ENCODE data around the gene ZNF227. TPM values are rescaled to one million over a fixed set of nuclear protein-coding genes. Genes with fewer than 3 reads are reported as not detected.
"Not testable (repeated sequence)": the region's sequence is repeated elsewhere in the genome, so short reads cannot be mapped to it uniquely, and the experiment has no call there.

Gene ZNF227
- total RNA-seq, 1 donor from 2014 or later = 2.9 TPM

DNA sequence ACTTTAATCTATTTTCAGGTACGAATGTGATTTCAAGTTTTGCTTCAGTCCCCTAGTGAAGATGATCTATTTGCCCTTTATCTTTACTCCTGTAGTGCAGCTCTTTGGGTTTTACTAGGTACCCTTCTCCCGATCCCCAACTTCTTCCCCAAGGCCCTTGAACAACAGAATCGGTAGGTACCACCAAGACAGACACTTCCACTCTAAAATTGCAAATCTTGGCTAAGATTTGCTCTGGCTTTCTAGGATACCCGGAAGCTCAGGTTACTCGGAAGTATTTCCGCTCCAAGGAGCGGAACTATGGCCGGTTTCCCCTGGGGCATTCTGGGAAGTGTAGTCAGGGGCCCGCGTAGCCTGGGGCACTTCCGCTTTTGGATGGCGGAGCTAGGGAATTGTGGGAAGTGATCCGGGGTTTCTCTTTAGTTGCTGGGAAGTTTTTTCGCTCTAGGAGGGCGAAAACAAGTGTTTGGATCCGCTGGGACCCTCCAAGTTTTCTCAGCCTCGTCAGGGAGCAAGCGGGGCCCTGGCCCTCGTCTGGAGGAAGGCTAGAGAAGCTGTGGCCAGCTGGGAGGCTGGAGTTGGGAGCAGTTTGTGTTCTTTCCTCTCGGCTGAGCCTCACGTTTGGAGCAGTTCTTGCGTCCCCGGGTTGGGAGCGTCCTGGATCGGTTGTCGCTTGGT is 5.1 kb upstream of the ZNF227 start:
- TF ChIP-seq, protein P1, sequence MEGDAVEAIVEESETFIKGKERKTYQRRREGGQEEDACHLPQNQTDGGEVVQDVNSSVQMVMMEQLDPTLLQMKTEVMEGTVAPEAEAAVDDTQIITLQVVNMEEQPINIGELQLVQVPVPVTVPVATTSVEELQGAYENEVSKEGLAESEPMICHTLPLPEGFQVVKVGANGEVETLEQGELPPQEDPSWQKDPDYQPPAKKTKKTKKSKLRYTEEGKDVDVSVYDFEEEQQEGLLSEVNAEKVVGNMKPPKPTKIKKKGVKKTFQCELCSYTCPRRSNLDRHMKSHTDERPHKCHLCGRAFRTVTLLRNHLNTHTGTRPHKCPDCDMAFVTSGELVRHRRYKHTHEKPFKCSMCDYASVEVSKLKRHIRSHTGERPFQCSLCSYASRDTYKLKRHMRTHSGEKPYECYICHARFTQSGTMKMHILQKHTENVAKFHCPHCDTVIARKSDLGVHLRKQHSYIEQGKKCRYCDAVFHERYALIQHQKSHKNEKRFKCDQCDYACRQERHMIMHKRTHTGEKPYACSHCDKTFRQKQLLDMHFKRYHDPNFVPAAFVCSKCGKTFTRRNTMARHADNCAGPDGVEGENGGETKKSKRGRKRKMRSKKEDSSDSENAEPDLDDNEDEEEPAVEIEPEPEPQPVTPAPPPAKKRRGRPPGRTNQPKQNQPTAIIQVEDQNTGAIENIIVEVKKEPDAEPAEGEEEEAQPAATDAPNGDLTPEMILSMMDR (conservative IDR thresholded peaks at IDR 0.05; ENCODE audit: low read depth, low read length) = no peak
- DNase-seq (ENCODE audit: low read depth) = peak; percentile 74
- H3K4me3 ChIP-seq (ENCODE audit: low read depth, low read length) = peak overlapping the region; percentile 81

DNA sequence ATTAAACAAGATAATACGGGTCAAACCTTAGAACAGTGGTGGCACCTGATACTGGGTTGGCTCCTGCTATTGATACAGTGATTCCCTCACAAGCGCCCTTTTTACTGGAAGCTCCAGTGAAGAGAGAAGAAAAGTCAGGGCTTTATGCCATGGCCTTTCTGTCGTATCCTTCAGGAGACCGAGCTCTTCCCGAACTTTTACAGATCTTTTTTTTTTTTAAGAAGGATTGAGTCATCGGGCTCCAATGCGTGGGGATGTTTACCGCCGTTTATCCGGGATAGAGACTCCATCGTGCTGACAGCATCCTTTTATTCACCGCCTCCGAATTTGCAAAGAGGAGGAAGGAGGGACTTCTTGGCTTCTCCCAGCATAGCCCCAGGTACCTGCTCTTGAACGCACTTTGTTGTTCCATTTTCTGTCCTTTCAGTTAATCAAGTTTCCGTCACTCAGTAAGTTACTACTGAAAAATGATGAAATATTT is 574 bp downstream of the ZNF227 start:
- H3K4me3 ChIP-seq (ENCODE audit: low read depth, low read length) = peak overlapping the region; percentile 73
- no peak for DNase-seq (ENCODE audit: low read depth)
- TF ChIP-seq, protein P1 (conservative IDR thresholded peaks at IDR 0.05; ENCODE audit: low read depth, low read length) = no peak

DNA sequence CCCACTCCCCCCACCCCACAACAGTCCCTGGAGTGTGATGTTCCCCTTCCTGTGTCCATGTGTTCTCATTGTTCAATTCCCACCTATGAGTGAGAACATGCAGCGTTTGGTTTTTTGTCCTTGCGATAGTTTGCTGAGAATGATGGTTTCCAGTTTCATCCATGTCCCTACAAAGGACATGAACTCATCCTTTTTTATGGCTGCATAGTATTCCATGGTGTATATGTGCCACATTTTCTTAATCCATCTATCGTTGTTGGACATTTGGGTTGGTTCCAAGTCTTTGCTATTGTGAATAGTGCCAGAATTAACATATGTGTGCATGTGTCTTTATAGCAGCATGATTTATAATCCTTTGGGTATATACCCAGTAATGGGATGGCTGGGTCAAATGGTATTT is 7.6 kb downstream of the ZNF227 start:
- DNase-seq (ENCODE audit: low read depth); H3K4me3 ChIP-seq (ENCODE audit: low read depth, low read length): not testable (repeated sequence)

DNA sequence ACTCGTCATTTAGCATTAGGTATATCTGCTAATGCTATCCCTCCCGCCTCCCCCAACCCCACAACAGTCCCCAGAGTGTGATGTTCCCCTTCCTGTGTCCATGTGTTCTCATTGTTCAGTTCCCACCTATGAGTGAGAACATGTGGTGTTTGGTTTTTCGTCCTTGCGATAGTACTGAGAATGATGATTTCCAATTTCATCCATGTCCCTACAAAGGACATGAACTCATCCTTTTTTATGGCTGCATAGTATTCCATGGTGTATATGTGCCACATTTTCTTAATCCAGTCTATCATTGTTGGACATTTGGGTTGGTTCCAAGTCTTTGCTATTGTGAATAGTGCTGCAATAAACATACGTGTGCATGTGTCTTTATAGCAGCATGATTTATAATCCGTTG is 8.4 kb downstream of the ZNF227 start:
- not testable (repeated sequence) for DNase-seq (ENCODE audit: low read depth); H3K4me3 ChIP-seq (ENCODE audit: low read depth, low read length)

DNA sequence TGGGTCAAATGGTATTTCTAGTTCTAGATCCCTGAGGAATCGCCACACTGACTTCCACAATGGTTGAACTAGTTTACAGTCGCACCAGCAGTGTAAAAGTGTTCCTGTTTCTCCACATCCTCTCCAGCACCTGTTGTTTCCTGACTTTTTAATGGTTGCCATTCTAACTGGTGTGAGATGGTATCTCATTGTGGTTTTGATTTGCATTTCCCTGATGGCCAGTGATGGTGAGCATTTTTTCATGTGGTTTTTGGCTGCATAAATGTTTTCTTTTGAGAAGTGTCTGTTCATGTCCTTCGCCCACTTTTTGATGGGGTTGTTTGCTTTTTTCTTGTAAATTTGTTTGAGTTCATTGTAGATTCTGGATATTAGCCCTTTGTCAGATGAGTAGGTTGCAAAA is 9.0 kb downstream of the ZNF227 start:
- not testable (repeated sequence) for DNase-seq (ENCODE audit: low read depth); H3K4me3 ChIP-seq (ENCODE audit: low read depth, low read length)

DNA sequence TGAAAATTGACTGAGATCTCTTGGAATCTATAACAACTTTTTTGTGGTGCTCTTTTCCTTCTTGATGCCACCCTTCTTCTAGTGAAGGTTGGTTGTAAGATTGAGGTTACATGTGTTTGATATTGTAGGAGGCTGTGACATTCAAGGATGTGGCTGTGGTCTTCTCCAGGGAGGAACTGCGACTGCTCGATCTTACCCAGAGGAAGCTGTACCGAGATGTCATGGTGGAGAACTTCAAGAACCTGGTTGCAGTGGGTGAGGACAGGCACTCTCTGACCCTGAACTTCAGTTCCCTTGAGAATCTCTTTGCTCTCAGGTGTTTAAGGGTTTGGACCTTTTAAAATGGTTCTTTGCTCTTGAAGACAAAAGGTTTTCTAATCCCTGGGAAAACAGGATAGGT is 16.0 kb downstream of the ZNF227 start:
- no peak overlapping the region for H3K4me3 ChIP-seq (ENCODE audit: low read depth, low read length)
- TF ChIP-seq, protein P1 (conservative IDR thresholded peaks at IDR 0.05; ENCODE audit: low read depth, low read length) = no peak
- no peak for DNase-seq (ENCODE audit: low read depth)

DNA sequence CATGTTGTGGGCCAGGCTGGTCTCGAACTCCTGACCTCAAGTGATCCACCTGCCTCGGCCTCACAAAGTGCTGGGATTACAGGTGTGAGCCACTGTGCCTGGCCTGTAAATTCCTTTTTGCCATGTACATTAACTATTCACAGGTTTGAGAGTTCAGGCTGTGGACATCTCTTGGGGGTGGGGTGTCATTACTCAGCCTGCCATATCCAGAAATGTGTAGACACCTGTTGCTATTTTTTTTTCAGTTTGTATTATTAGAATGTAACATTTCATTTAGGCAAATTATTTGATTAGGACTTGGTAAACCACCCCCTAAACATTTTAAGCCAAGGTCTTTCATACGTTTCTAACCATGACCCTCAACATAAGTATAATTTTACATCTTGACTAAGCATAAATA is 20.5 kb downstream of the ZNF227 start:
- TF ChIP-seq, protein P1 (conservative IDR thresholded peaks at IDR 0.05; ENCODE audit: low read depth, low read length) = no peak
- H3K4me3 ChIP-seq (ENCODE audit: low read depth, low read length) = no peak overlapping the region
- DNase-seq (ENCODE audit: low read depth) = no peak

DNA sequence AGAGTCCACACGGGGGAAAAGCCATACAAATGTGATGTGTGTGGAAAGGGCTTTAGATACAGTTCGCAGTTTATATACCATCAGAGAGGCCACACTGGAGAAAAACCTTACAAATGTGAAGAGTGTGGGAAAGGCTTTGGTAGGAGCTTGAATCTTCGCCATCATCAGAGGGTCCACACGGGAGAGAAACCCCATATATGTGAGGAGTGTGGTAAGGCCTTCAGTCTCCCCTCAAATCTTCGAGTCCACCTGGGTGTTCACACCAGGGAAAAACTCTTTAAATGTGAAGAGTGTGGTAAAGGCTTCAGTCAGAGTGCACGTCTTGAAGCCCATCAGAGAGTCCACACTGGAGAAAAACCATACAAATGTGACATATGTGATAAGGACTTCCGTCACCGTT is 24.1 kb downstream of the ZNF227 start:
- DNase-seq (ENCODE audit: low read depth) = no peak
- no peak overlapping the region for H3K4me3 ChIP-seq (ENCODE audit: low read depth, low read length)
- TF ChIP-seq, protein P1 (conservative IDR thresholded peaks at IDR 0.05; ENCODE audit: low read depth, low read length) = no peak

DNA sequence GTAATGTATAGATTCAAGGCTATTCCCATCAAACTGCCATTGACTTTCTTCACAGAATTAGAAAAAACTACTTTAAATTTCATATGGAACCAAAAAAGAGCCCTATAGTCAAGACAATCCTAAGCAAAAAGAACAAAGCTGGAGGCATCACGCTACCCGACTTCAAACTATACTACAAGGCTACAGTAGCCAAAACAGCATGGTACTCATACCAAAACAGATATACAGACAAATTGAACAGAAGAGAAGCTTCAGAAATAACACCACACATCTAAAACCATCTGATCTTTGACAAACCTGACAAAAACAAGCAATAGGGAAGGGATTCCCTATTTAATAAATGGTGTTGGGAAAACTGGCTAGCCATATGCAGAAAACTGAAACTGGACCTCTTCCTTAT is 40.0 kb downstream of the ZNF227 start:
- DNase-seq (ENCODE audit: low read depth); H3K4me3 ChIP-seq (ENCODE audit: low read depth, low read length): not testable (repeated sequence)

DNA sequence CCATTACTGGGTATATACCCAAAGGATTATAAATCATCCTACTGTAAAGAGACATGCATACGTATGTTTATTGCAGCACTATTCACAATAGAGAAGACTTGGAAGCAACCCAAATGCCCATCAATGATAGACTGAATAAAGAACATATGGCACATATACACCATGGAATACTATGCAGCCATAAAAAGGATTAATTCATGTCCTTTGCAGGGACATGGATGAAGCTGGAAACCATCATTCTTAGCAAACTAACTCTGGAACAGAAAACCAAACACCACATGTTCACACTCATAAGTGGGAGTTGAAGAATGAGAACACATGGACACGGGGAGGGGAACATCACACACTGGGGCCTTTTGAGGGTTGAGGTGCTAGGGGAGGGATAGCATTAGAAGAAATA is 41.1 kb downstream of the ZNF227 start:
- DNase-seq (ENCODE audit: low read depth) = not testable (repeated sequence)

More for the DNA sequence above, 41.1 kb downstream of the ZNF227 start:
- not testable (repeated sequence) for H3K4me3 ChIP-seq (ENCODE audit: low read depth, low read length)
